Activated naive CD4-positive, alpha-beta T cell treated with anti-CD3 and anti-CD28 coated beads for 36 hours (primary cell): Measurements from ENCODE around the gene PLCXD3. TPM values are rescaled to one million over a fixed set of nuclear protein-coding genes. Genes with fewer than 3 reads are reported as not detected.
"Not testable (repeated sequence)": the region's sequence is repeated elsewhere in the genome, so short reads cannot be mapped to it uniquely, and the experiment has no call there.

Experiments
- CTCF ChIA-PET: fragments of 350-600 bp; sonication (Branson Sonifier 250); formaldehyde crosslinking; loops from one replicate; lab custom pipeline; 2021; ENCODE audit warnings: antibody characterized with exemption; lab: Charles Lee
- DNase-seq: peaks from one replicate; pipeline ENCODE4 v3.0.0-alpha.2; 2020
- H3K27ac Mint-ChIP-seq: one replicate; pipeline ENCODE4 v1.8.0; 2021; ENCODE audit warnings: mild to moderate bottlenecking, mixed read lengths
- H3K27me3 Mint-ChIP-seq: one replicate; pipeline ENCODE4 v1.8.0; 2021; ENCODE audit warnings: low read depth, mixed read lengths
- H3K36me3 Mint-ChIP-seq: one replicate; pipeline ENCODE4 v1.8.0; 2021; ENCODE audit warnings: low read depth, mixed read lengths
- H3K4me1 Mint-ChIP-seq: one replicate; pipeline ENCODE4 v1.8.0; 2021; ENCODE audit warnings: low read depth, mixed read lengths
- H3K4me3 Mint-ChIP-seq: one replicate; pipeline ENCODE4 v1.8.0; 2021; ENCODE audit warnings: mild to moderate bottlenecking, moderate library complexity, mixed read lengths
- H3K9me3 Mint-ChIP-seq: one replicate; pipeline ENCODE4 v1.8.0; 2021; ENCODE audit warnings: mixed read lengths
- intact Hi-C: fragments of 100-400 bp; cut with micrococcal nuclease; formaldehyde crosslinking; loops from one replicate; pipeline ENCODE4 v1.15.1; 2023
- total RNA-seq, 2 experiments: library from RNA; stranded (reverse); gene quantifications; one replicate each; pipeline ENCODE4 v1.2.3, GENCODE V29; 2021

The PLCXD3 gene
- total RNA-seq, 2 experiments from 2014 or later = not detected

DNA sequence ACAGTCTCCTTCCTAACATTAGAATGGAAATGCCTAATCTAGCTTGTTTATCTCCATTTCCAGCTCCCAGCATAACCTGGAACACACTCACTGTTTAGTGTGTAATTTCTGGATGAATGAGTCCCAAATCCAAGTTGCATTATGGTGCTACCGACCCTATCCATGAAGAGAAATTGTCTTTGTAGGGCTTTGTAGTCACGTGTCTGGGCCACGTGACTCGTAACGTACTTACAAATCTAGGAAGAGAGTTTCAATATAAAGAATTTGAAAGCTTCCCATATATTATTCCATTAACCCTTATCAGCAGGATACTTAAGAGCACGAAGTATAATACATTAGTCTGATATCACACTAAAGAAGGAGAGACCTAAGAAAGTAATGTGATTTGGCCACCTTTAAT, 28.2 kb downstream of the PLCXD3 start:
- Mint-ChIP-seq H3K4me3 (no peak overlapping the region), H3K27me3 (no peaks in the 10 kb centered on the region), H3K36me3 (no peaks in the 10 kb centered on the region), H3K9me3 (peaks cover 3% of the 10 kb centered on the region), H3K4me1 (no peaks in the 10 kb centered on the region), H3K27ac (no peak overlapping the region)
- CTCF ChIA-PET = no interaction called here
- no peak for DNase-seq
- intact Hi-C loops = no loop called here

DNA sequence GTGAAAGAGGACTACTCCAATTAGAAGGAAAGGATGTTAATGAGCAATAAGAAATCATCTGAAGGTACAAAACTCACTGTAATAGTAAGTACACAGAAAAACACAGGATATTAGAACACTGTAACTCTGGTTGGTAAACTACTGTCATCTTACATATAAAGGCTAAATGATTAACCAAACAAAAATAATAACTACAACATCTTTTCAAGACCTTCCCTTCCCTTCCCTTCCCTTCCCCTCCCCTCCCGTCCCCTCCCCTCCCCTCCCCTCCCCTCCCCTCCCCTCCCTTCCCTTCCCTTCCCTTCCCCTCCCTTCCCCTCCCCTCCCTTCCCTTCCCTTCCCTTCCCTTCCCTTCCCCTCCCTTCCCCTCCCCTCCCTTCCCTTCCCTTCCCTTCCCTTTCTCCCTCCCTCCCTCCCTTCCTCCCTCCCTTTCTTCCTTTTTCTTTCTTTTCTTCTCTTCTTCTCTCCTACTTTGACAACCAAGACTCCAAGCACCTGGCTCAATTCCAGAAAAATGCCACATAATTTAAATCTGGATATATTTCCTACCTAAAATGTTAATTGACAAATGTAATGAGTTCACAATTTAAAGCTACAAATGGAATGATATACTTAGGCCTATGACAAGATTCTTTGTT, 38.7 kb downstream of the PLCXD3 start:
- H3K4me3 Mint-ChIP-seq, H3K36me3 Mint-ChIP-seq, DNase-seq, intact Hi-C loops, H3K27me3 Mint-ChIP-seq, CTCF ChIA-PET, H3K27ac Mint-ChIP-seq, H3K4me1 Mint-ChIP-seq: not testable (repeated sequence)
- peaks cover 19% of the 10 kb centered on the region for H3K9me3 Mint-ChIP-seq

DNA sequence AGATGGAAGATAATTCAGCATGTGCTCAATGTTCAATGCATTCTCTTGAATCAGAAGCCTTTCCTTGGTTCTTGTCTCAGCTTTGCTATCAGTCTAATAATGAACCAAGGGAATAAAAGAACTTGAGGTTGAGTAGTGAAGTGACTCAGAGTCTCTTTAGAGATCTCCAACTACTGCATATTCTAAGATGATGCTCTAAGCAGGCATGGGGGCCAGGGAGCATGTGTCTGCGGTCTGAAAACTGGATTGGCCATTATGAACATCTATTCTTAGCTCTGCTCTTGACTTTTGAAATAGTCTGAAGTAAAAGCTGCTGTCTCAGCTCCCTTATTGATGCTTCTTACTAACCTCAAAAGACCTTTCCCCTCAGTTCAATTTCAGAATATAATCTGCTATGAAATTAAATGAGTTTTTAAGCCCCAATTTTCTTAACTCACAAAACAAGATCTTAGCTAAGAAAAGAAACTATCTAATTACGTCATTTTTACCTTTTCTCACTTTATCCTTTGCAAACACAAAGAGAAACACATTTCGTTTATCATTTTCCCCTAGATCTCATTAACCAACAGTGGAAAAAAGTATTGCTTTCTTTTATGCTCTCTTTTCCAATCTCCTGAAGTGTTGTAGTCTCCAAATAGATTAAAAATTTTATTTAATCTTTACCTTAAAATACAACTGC, 44.8 kb downstream of the PLCXD3 start:
- Mint-ChIP-seq H3K27ac (no peak overlapping the region), H3K27me3 (no peaks in the 10 kb centered on the region), H3K4me1 (no peaks in the 10 kb centered on the region), H3K9me3 (peaks cover 2% of the 10 kb centered on the region), H3K36me3 (no peaks in the 10 kb centered on the region), H3K4me3 (no peak overlapping the region)
- intact Hi-C loops = no loop called here
- CTCF ChIA-PET = no interaction called here
- no peak for DNase-seq

DNA sequence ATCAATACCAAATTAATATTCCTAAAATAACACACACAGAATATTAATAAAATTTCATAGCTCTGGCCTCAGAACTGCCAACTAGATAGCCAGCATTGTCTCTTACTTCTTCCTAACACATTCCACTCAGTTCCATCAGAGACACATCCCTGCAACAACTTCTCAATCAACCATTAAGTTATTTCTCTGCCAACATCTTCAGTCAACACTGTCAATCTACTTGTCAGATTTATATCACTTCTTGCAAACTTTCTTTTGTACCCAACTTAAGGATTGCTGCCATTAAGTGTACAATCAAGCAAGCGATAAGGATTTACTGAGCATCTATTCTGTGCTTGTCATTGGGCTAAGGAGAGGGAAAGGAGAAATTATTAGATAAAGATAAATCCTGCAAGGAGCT, 50.8 kb downstream of the PLCXD3 start:
- Mint-ChIP-seq H3K9me3 (no peaks in the 10 kb centered on the region), H3K27me3 (no peaks in the 10 kb centered on the region), H3K27ac (no peak overlapping the region), H3K4me3 (no peak overlapping the region), H3K4me1 (no peaks in the 10 kb centered on the region), H3K36me3 (no peaks in the 10 kb centered on the region)
- intact Hi-C loops = no loop called here
- no peak for DNase-seq
- CTCF ChIA-PET = no interaction called here

DNA sequence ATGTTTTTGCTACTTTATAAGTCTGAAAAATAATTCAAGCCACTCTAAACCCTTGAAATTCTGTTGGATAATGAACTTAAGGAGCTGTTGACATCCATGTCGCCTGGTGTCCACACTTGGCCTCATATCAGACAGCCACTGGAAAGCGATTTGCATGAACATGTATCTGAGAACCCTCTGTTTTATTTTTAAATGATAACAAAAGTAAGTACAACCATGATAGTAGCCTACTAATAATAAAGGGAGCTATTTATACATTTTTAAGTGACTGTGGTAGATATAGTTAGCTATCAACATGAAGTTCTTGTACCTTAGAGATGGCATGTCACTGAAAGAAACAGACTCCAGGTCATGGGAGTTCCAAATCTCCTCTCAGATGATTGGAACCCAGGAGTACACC, 53.3 kb downstream of the PLCXD3 start:
- Mint-ChIP-seq H3K36me3 (no peaks in the 10 kb centered on the region), H3K4me3 (no peak overlapping the region), H3K4me1 (no peaks in the 10 kb centered on the region), H3K27ac (no peak overlapping the region), H3K9me3 (no peaks in the 10 kb centered on the region), H3K27me3 (no peaks in the 10 kb centered on the region)
- CTCF ChIA-PET = no interaction called here
- intact Hi-C loops = no loop called here
- DNase-seq = no peak

DNA sequence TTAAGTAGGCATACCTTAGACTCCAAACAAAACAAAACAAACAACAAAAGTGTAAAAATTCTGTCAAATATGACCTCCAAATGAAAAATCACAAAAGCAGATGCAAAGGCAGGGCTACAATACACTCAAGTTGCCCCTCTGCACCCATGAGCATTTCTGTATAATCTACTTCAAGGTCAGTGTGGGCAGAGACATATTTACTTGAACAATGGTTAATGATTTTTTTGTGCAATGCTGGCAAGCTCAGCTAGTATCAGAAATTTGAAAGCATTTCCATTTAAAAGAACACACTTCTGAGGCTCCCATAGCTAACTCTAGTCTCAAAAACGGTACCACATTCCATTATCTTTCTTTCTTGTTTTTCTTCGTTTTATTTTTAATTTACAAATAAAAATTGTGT, 57.9 kb downstream of the PLCXD3 start:
- no peak for DNase-seq
- no peaks in the 10 kb centered on the region for H3K4me1 Mint-ChIP-seq
- H3K27ac Mint-ChIP-seq = no peak overlapping the region
- intact Hi-C loops = no loop called here
- no peaks in the 10 kb centered on the region for H3K9me3 Mint-ChIP-seq
- H3K36me3 Mint-ChIP-seq = no peaks in the 10 kb centered on the region
- CTCF ChIA-PET = no interaction called here
- no peaks in the 10 kb centered on the region for H3K27me3 Mint-ChIP-seq
- H3K4me3 Mint-ChIP-seq = no peak overlapping the region

DNA sequence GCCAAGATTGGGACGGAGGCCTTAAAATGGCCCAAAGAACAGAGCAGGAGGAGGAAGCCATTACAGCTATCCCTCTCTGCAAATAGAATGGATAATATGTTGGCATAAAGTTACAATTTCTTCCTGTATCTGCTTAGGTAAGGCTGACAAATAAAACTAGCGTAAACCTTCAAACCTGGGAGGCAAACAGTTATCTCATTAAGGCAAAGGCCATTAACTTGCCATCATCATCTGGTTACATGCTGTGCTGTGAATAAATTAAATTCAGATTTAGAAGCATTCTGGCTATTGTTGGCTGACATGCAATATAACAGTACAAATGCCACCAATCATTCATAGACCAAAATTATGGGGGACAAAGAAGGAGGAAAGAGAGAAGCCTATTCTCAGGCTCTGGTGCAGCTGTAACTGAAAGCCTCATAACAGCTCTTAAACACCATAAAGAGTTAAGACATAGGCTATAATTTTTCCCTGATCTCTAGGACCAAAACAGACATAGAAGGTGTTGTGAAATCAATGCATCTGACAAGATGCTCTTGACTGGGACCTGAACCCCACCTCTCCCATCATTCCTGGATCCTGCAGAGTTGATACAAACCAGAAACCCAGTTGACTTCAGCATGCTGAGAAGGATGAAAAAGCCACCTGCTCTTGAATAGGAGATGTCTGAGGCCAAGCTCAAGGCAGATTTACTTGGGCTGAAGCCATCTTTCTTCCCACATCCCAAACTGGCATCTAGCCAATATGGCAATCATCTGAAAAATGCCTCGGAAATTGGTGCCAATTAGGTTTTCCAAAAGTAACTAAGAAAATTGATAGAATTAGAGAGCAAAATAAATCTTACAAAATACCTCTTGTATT, 62.5 kb downstream of the PLCXD3 start:
- no peaks in the 10 kb centered on the region for H3K27me3 Mint-ChIP-seq
- H3K4me3 Mint-ChIP-seq = no peak overlapping the region
- intact Hi-C loops = no loop called here
- no peaks in the 10 kb centered on the region for H3K4me1 Mint-ChIP-seq
- no peak for DNase-seq
- H3K9me3 Mint-ChIP-seq = no peaks in the 10 kb centered on the region
- no peak overlapping the region for H3K27ac Mint-ChIP-seq
- H3K36me3 Mint-ChIP-seq = no peaks in the 10 kb centered on the region
- CTCF ChIA-PET = no interaction called here

DNA sequence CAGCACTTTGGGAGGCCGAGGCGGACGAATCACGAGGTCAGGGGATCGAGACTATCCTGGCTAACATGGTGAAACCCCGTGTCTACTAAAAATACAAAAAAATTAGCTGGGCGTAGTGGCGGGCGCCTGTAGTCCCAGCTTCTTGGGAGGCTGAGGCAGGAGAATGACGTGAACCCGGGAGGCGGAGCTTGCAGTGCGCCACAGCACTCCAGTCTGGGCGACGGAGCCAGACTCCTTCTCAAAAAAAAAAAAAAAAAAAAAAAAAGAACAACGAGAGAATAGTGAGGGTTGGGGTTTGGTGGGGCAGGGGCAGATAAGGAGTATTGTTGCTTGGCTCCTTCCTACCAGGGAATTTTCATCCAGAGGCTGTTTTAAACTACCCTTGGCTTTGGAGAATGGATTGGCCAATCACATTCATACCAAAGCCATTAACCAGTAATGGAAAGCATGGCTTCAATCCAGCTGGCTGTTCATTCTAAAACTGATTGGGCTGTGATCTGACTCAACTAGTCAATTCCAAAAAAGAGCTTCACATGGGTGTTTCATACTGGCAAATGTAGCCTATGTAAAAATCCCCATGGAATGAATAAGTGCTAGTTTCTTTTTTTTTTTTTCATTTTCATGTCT, 64.4 kb downstream of the PLCXD3 start:
- CTCF ChIA-PET = interaction anchor here (0.8 kb wide), 1 partner anchor 1732 kb away, joined by 3 read pairs; no protein-coding TSS in a partner anchor
- H3K36me3 Mint-ChIP-seq = no peaks in the 10 kb centered on the region

DNA sequence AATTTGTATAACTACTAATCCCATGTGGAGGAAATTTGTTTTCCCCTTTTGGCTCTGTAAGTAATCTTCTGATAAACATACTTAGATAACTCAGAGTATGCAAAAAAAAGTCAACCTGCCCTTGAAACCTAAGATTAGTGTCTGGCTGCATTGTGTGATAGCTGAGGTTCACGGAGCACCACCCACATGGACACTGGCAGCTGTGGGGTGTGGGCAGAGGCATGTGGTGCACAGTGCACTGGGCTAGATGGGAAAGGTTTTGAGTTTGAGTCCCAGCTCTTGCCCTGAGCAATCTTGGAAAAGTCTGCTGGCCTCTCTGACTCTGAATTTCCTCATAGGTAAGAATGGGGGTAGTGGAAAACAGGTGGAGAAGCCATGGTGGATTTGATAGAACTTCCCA, 75.1 kb downstream of the PLCXD3 start:
- H3K36me3 Mint-ChIP-seq = no peaks in the 10 kb centered on the region
- CTCF ChIA-PET = no interaction called here
- intact Hi-C loops = no loop called here

More for the DNA sequence above, 64.4 kb downstream of the PLCXD3 start:
- intact Hi-C loops = no loop called here
- H3K9me3 Mint-ChIP-seq = no peaks in the 10 kb centered on the region
- H3K27me3 Mint-ChIP-seq = no peaks in the 10 kb centered on the region
- DNase-seq = no peak
- H3K27ac Mint-ChIP-seq = no peak overlapping the region
- no peak overlapping the region for H3K4me3 Mint-ChIP-seq
- no peaks in the 10 kb centered on the region for H3K4me1 Mint-ChIP-seq

DNA sequence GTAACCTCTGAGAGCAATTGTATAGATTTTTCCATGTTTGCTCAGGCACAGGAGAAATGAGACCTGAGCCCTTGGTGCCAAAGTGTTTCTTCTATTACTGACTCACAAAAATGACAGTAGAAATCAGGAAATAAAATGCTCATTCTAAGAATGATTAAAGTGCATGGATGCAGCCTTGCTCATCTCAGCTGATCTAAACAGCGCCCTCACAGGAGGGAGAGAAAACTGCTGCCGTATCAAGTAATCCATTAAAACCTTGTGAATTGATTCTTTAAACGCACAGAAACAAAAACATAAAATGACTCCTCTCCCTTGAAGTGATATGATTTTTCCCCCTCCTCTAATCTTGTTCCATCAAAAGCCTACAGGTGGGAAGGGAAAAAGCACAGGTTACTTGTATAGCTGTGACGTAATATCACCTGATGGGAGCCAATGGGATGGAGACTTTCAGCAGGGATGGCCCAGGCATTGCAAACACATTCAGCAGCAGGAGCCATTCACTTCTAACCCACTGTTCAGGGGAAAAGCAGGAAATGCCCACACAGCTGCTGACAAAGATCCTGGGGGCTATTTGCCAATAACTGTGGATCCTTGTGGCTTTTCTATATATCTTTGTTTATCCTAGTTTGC, 76.7 kb downstream of the PLCXD3 start:
- no peaks in the 10 kb centered on the region for H3K4me1 Mint-ChIP-seq
- no peaks in the 10 kb centered on the region for H3K27me3 Mint-ChIP-seq
- CTCF ChIA-PET = no interaction called here
- H3K9me3 Mint-ChIP-seq = no peaks in the 10 kb centered on the region
- H3K36me3 Mint-ChIP-seq = no peaks in the 10 kb centered on the region
- intact Hi-C loops = no loop called here
- H3K27ac Mint-ChIP-seq = no peak overlapping the region
- peak; percentile 6 for DNase-seq
- H3K4me3 Mint-ChIP-seq = no peak overlapping the region

More for the DNA sequence above, 75.1 kb downstream of the PLCXD3 start:
- DNase-seq = no peak
- Mint-ChIP-seq H3K27ac (no peak overlapping the region), H3K27me3 (no peaks in the 10 kb centered on the region), H3K4me1 (no peaks in the 10 kb centered on the region), H3K9me3 (no peaks in the 10 kb centered on the region), H3K4me3 (no peak overlapping the region)

DNA sequence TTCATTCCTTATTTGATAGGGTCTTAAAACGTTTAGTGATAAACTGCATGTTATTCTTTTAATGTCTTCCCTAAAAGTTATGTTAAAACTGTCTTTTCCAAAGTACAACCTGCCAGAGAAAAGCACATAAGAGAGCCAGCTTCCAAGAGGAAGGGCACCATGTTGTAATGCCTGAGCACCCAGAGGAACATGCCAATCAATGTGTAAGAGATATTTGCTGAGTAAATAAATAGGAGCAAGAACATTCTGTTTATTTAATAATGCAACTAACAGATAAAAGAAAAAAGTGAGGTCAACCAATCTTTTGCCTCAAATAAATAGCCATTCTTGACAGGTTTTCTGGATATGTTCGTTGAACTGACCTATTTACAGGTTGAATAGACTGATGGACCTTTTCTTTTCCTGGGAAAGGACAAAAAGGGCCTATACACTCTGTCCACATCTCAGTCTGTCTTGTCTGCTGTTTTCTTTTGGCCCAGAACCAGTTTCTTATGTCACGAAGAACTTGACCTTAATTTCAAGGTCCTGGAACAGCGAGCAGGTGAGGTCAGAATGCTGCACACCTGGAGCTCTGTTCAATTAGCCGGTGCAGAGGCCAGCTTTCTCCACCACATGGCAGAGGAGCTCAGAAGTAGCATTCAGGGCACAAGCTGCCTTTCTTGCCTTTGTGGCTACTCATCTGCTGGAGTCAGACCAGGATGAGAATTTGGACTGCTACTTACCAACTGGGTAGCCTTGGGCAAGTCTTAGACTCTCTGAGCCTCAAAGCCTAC, 77.7 kb downstream of the PLCXD3 start:
- Mint-ChIP-seq H3K36me3 (no peaks in the 10 kb centered on the region), H3K4me3 (no peak overlapping the region), H3K27me3 (no peaks in the 10 kb centered on the region), H3K4me1 (no peaks in the 10 kb centered on the region), H3K9me3 (no peaks in the 10 kb centered on the region), H3K27ac (no peak overlapping the region)
- intact Hi-C loops = no loop called here
- no peak for DNase-seq
- CTCF ChIA-PET = no interaction called here
